GM18508 (cell line): Measurements from ENCODE around the gene MANEAL.

Experiments used
- ATAC-seq: cut with Tn5 transposase; IDR thresholded peaks from one replicate; pipeline ENCODE4 v1.9.1; 2021; ENCODE audit warnings: moderate number of reproducible peaks; ENCODE audit not compliant: insufficient read depth, unreplicated experiment

Gene MANEAL

DNA sequence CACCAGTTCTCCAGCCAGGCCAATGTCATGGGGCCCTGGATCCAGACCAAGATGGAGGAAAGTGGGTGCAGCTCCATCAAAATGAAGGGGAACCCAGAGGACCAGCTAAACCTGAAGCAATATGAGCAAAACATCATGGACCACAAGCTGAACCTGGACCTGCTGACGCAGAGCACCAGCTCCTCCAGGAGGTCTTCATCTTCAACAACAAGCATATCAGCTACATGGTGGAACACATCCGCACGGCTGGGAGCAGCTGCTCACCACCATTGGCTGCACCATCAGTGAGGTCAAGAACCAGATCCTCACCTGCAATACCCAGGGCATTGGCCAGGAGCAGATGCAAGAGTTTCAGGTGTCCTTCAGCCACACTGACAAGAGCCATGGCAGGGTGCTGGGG, 15.0 kb upstream of the MANEAL start:
- no peak for ATAC-seq

DNA sequence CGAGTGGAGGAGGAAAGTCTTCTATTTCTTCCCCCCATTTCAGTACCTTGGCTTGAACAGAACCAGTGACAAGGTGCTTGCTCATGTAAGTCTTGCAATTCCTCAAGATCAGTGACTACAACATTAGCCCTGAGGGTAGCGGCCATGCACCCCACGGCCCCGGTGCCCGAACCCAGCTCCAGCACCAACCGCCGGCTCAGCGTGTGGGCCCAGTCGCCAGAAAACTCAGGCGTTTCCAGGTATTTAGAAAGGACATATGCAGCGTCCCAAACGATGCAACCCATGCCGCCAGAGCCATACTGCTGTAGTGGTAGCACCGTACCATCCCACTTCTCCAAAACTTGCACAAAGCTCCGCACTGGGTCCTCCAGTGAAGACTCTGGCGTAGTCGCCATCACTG, 11.2 kb upstream of the MANEAL start:
- ATAC-seq, result no peak

DNA sequence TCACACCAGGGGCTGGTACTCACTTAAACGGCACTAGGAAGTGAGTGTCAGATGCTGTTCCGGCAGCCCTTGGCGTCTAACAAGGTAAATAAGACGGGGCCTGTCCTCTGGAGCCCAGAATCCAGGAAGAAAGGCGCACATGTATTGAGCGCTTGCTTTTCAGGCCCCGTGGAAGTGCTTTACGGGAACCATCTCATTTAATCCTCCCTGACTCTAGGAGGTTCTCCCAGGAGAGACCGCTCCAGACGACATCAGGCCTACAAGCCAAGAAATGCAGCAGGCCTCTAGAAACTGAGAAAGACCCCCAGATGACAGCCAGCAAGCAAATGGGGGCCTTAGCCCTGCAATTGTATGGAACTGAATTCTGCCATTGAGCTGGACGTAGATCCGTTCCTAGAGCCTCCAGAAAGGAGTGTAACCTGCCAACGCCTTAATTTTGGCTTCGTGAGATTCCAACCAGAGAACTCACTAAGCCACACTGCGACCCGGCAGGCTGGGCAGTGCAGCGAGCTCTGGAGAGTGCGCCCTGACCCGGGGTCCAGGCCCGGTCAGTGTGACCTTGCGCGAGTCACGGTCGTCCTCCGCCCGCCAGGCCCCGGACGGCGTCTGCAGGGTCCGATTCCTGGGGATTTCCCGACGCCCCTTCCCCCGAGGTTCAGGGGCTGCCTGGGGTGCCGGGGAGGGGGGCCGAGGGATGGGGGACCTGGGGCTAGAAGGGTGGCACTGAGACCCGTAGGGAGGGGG, 532 bp upstream of the MANEAL start:
- ATAC-seq, result no peak

DNA sequence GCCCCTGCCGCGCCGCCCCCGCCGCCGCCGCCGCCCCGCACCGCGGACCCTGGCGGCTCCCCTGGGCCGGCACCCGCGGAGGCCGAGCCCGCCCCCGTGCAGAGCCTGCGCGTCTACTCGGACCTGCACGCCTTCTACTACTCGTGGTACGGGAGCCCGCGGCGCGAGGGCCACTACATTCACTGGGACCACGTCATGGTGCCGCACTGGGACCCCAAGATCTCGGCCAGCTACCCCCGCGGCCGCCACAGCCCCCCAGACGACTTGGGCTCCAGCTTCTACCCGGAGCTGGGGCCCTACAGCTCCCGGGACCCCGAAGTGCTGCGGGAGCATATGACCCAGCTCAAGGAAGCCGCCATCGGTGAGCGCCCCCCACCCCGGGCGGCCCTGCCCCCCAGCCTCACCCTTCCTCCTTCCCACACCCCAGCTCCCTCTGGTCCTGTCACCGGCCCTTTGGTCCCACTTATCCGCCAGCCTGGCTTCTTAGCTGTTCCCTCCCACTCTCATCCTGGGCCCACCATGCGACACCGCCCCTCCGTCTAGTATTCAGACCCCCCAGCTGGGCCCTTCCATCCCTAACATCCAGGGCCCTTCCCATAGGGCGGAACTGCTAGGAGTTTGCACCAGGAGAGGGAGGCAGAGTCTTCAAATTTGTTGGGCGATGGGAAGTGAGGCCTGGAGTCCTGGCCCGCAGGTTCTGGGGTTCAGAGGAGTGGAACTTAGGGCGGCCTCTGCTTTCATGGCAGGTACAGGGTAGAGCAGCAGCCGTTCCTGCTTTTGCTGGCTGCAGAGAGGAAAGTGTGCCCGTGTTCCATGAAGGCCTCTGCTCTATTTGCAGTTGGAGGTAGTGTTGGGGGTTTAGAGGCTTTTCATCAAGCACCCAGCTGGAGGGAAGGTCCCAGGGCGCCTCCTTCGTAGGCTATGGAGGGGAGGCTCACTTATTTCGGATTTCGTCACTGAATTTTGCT, 1.0 kb downstream of the MANEAL start:
- no peak for ATAC-seq

DNA sequence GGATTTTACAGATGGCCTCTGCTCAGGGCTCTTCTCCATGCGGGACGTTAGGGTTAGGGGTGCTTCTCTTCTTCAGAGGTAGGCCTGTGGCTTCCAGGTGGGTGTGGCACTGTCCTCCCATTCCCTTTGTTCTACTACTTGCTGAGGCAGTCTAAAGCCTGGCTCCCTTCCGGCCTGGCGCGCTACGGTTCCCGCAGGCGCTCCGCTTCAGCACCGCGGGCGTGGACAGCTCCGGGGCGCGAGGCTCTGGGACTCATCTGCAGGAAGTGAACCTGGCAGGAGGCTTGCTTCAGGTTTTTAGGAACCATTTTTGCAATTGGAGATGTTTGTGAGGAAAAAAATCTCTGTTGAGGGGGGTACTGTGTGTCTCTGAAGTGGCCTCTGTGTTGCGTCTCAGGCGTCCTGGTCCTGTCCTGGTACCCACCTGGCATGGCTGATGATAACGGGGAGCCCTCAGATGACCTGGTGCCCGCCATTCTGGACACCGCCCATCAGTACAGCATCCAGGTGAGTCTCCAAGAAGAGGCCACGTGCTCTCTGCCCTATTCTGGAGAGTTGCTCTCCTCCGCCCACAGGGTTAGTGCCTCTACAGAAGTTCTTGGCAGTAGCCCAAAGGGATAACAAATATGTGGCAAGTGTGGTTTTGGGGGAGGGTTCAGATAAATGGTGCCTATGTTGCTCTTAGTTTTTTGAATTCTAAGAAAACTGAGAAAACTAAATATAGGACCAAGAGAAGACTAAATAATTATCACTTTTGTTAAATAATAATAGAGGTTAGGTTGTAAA, 1.9 kb downstream of the MANEAL start:
- no peak for ATAC-seq

DNA sequence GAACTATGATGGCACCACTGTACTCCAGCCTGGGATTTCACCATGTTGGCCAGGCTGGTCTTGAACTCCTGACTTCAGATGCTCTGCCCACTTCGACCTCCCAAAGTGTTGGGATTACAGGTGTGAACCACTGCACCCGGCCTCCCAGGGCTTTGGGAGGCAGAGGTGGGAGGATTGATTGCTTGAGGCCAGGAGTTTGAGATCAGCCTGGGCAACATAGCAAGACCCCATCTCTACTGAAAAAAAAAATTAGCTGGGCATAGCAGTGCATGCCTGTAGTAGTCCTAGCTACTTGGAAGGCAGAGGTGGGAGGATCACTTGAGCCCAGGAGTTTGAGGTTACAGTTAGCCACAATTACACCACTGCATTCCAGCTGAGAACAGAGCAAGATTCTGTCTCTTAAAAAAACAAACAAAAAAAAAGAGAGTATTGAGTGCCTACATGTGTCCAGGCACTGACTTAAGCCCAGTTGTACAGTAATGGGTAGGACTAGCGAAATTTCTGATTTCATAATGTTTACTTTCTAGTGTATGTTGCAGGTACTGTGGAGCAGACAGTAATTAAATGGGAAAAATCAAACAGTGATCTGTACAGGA, 4.2 kb downstream of the MANEAL start:
- ATAC-seq, result no peak

DNA sequence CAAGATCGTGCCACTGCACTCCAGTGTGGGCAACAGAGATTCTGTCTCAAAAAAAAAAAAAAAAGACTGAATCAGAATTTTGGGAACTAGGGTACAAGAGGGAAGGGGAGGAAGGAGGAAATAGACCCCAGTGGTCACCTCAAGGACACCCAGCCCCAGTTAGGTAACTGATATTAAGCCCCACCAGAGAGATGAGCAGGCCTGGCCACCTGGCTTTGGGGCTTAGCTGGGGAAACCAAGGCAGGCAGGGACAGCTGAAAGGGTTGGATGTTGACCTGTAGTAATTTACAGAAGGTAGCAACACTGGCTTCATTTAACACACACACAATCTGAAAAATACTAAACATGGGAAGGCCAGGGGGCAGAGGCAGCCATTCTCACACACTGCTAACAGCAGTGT, 8.8 kb downstream of the MANEAL start:
- no peak for ATAC-seq

DNA sequence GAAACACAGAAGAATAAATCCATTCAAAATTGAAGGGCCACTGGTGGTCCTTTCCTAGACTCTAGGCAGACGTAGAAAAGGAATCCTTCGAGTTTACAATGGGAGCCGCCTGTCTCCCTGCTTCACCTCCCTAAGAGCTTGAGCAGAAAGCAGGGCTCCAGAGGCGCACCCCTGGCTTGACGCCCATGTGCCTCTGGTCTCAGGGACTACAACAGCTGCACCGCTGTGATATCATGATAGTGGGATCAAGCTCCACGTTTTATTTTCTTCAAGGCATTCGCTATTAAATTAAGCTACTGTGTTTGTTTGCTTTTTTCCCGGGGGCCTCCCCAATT, 13.5 kb downstream of the MANEAL start:
- ATAC-seq, result no peak

DNA sequence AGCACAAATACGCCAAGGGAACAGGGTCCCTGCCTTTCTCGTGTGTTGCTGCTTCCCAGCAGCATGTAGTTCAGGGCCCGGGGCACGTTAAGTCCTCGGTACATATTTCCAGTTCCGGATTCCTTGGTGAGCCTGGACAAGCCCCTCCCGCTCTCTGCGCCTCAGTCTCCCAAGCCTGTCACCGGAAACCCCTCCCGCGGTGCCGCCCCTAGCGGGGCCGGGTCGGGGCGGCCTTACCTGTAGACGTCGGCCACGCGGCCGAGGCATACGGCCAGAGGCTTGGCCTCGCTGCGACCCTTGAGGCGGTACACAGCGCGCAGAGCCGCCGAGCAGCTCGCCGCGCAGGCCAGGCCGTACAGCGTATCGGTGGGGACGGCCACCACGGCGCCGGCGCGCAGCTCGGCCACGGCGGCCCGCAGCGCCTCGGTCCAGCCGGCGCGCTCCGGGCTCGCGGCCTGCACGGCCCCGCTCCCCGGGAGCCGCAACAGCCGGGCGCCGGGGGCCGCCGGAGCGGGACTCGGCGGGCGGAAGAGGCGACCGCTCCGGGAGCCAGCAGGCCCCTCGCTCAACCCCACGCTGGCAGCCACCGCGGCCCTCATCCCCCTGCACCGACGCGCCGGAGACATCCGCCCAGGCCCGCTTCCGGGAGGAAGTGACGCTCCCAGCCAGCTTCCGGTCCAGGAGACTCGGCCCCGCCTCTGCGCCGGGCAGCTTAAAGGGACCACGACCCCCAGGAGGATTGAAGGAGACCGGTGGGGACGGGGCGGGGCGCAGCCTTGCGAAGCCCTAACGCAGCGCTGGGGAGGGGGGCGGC, 14.1 kb downstream of the MANEAL start, which contains the start of the genes C1orf122 and YRDC:
C1orf122 (plus strand) TSS at position 236 of the 814 bp plus-strand sequence. CDS start 615 bp downstream, outside the sequence.
YRDC (minus strand) TSS at position 654 of the 814 bp plus-strand sequence; CDS start at position 626, 28 bp downstream.
- ATAC-seq, result no peak

DNA sequence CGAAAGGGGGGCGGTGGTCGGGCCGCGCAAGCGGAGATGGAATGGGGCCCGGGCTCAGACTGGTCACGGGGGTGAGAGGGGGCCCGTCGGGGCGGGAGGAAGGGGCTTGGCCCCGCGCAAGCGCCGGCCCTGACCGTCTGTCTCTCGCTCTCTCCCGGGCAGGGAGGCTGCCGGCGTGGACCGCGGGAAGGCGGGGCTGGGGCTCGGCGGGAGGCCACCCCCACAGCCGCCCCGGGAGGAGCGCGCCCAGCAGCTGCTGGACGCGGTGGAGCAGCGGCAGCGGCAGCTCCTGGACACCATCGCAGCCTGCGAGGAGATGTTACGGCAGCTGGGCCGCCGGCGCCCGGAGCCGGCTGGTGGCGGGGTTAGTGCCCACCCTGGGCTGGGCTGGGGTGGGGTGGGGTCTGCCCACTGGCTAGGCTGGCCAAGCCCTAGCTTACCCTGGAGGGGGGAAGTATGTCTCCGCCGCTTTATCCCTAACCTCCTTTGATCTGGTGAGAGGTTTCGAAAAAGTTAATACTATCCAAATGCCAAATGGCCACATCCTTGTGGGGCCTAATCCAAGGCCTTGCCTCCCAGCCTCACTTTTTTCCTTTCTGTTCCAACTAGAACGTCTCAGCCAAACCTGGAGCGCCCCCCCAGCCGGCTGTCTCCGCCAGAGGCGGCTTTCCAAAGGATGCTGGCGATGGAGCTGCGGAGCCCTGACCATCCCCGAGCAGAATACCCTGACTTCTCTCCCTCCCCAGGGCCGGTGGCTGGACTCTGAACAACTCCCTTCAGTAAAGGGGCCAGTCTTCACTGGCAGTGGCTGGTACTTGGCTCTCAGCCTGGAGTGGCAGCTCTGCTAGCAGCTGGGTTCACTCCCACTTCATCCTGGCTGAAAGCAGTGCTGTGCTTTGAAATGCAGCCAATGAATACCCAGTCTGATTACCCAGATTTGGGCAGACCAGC, 15.0 kb downstream of the MANEAL start:
- no peak for ATAC-seq

DNA sequence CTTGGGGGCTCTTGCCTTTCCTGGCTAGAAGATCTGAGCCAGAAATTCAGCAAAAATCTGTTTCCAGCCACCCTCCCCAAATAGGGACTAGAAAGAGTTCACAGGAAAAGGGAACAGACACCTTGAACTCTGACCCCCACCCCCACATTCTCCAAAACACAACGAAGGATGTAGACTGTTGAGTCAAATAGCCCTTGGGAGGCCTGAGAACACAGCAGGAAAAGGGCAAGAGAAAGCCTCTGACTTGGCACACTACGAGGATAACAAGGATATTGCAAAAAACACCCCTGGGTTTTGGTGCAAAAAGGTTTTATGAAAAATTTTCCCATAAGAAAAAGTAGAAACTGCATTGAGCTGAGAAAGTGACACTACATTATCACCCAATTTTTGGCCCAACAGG, 16.3 kb downstream of the MANEAL start:
- no peak for ATAC-seq

DNA sequence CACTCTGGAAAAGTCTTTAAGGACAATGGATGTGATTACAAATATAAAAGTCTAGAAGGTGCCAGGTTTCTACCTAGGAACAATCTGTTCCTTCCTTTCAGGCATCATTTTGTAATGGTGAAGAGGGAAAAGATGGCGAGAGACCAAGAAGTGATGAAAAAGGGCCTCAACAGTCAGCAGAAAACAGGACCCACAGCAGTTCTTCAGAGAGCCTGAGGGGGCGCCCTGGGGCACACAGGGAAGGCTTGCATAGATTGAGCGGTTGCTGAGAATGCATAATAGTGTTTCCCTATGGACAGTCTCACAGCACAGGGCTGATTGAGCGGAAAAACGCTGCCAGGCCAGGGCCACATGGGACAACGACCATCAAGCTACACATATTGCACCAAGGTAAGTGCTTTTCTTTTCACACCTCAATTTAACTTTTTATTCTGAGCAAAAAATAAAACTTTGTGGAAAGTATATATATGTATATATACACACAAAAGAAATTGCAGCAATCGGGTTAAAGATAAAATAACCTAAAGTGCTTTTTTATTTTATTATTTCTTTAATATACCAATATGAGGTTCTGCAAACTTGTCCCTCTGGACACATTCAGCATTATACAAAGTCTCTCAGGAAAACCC, 17.5 kb downstream of the MANEAL start:
- no peak for ATAC-seq

DNA sequence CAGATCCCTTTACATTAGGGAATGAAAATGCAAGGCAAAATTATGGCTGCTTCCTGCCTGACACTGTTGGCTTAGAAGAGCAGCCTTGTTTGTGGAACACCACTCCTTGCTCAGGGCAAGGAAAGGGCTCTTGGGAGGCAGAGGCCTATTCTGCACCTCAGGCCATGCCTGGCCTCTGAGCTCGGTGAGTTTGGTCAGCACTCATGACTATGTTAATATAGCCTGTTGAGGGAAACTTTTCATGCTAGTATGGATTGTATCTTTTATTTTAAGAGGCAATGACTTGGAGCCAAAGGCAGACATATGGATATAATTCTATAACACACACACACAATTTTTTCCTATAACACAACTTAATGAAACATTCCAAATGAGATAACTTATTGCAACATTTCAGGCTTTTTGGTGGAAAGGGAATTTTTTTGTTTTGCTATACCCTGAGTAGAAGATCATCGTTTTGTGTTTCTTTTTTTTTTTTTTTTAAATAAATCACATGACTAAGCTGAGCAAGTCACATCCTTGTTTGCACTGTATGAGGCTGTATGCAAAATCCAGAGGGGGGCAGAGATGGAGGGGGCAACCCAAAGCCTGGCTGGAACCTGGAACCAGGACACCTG, 20.0 kb downstream of the MANEAL start:
- no peak for ATAC-seq

DNA sequence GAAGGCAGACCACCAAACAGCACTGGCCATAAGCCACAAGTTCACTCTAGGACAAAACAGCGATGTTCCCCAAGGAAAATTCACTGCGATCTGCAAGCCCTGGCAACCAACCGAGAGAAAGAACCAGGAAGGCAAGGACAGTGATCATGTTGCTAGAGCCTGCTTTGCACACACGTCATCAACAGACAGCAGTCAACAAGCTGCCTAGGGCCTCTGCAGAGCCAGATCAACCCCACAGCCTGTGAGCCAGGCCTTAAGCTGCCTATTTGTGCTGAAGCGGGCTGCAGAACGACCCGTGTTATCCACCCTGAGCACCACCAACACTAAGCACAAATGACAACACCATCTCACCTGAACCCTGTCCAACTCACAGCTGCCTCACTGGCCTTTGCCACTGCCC, 20.6 kb downstream of the MANEAL start:
- no peak for ATAC-seq

DNA sequence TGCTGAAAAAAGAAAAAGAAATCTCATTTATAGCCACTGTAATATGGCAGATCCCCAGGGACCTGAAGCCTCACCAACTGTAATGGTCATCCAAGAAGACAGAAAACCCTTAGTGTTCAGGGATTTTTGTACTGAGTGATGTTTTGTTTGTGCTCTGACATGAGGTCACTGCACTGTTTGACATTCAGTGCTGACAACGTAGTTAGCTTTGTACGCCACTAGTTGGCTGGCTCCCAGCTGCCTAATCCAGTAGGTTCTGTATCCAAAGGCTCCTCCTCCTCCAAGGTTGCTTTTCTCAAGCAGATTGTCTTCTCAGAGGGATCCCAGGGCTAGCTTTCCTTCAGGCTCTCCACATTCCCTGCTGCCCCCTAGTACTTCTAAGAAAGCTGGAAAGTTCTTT, 23.8 kb downstream of the MANEAL start:
- no peak for ATAC-seq

DNA sequence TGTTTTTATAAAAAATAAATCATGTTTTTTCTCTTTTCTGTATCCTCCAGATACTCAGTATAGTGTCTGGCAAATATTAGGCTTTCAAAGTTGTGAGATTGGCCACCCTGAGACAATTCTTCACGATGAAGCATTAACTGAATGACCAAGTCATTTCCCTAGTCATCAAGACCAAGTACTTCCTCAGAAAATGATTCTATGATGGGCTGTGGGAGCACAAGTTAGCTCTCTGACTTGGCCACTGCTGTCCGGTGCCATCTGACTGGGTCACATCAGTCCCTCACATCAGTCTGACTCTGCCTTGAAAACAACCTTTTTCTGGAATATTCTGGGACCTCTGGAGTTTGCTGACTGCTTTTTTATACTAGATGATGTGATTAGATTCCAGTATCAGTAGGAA, 27.8 kb downstream of the MANEAL start:
- ATAC-seq, result no peak
